H9 (cell line): ENCODE measurements around the gene SH3PXD2B. TPM values are rescaled to one million over a fixed set of nuclear protein-coding genes. Genes with fewer than 3 reads are reported as not detected.

Experiments used
- DNase-seq: peaks from one replicate; pipeline ENCODE4 v3.0.0-alpha.2; 2017
- H2AFZ ChIP-seq: one replicate; pipeline ENCODE4 v1.6.1; 2013; ENCODE audit warnings: mild to moderate bottlenecking, low read length, control low read depth, moderate library complexity
- H2AK5ac ChIP-seq: 2 replicates; pipeline ENCODE4 v1.6.1; 2013; ENCODE audit warnings: low read length, control low read depth, mixed read lengths; ENCODE audit not compliant: insufficient read length
- H2BK120ac ChIP-seq: one replicate; pipeline ENCODE4 v1.6.1; 2013; ENCODE audit warnings: low read depth, mild to moderate bottlenecking, low read length, control low read depth, inconsistent platforms; ENCODE audit not compliant: poor library complexity, severe bottlenecking
- H2BK12ac ChIP-seq: 2 replicates; pipeline ENCODE4 v1.6.1; 2013; ENCODE audit warnings: low read length, control low read depth, mixed read lengths, low read depth; ENCODE audit not compliant: insufficient read length
- H2BK15ac ChIP-seq: 2 replicates; pipeline ENCODE4 v1.6.1; 2013; ENCODE audit warnings: low read depth, low read length, control low read depth
- H2BK20ac ChIP-seq: one replicate; pipeline ENCODE4 v1.6.1; 2013; ENCODE audit warnings: low read depth, mild to moderate bottlenecking, low read length, control low read depth, inconsistent platforms; ENCODE audit not compliant: poor library complexity, severe bottlenecking
- H2BK5ac ChIP-seq: 2 replicates; pipeline ENCODE4 v1.6.1; 2013; ENCODE audit warnings: low read length, control low read depth, mixed read lengths; ENCODE audit not compliant: insufficient read length
- H3K14ac ChIP-seq: 2 replicates; pipeline ENCODE4 v1.6.1; 2013; ENCODE audit warnings: low read length, control low read depth; ENCODE audit not compliant: insufficient read depth
- H3K18ac ChIP-seq: 2 replicates; pipeline ENCODE4 v1.6.1; 2013; ENCODE audit warnings: low read depth, mild to moderate bottlenecking, mixed read lengths, low read length, control low read depth; ENCODE audit not compliant: insufficient read length
- H3K23ac ChIP-seq: 2 replicates; pipeline ENCODE4 v1.6.1; 2013; ENCODE audit warnings: low read length, control low read depth, mixed read lengths, low read depth; ENCODE audit not compliant: insufficient read length
- H3K23me2 ChIP-seq: 2 replicates; pipeline ENCODE4 v1.6.1; 2013; ENCODE audit warnings: low read depth, mild to moderate bottlenecking, mixed read lengths, low read length, control low read depth; ENCODE audit not compliant: insufficient read length, poor library complexity, severe bottlenecking
- H3K27ac ChIP-seq: 2 replicates; pipeline ENCODE4 v1.5.1; 2013; ENCODE audit warnings: low read length, control low read depth, mixed read lengths, low read depth; ENCODE audit not compliant: insufficient read length
- H3K27me3 ChIP-seq: 2 replicates; pipeline ENCODE4 v1.6.1; 2013; ENCODE audit warnings: low read length, control low read depth, inconsistent platforms; ENCODE audit not compliant: insufficient read depth
- H3K4ac ChIP-seq: 2 replicates; pipeline ENCODE4 v1.6.1; 2013; ENCODE audit warnings: low read depth, mild to moderate bottlenecking, control low read depth, inconsistent platforms, low read length, moderate library complexity
- H3K4me1 ChIP-seq: 2 replicates; pipeline ENCODE4 v1.6.1; 2013; ENCODE audit warnings: low read length, control low read depth, inconsistent platforms; ENCODE audit not compliant: insufficient read depth
- H3K4me2 ChIP-seq: 2 replicates; pipeline ENCODE4 v1.6.1; 2013; ENCODE audit warnings: low read length, control low read depth, mixed read lengths; ENCODE audit not compliant: insufficient read length, insufficient read depth
- H3K56ac ChIP-seq: 2 replicates; pipeline ENCODE4 v1.6.1; 2013; ENCODE audit warnings: low read depth, mild to moderate bottlenecking, mixed read lengths, low read length, control low read depth; ENCODE audit not compliant: insufficient read length
- H3K79me1 ChIP-seq: 2 replicates; pipeline ENCODE4 v1.6.1; 2013; ENCODE audit warnings: low read depth, mild to moderate bottlenecking, moderate library complexity, low read length, control low read depth, inconsistent platforms; ENCODE audit not compliant: insufficient read depth, poor library complexity, severe bottlenecking
- H3K79me2 ChIP-seq: 2 replicates; pipeline ENCODE4 v1.6.1; 2013; ENCODE audit warnings: low read length, control low read depth, inconsistent platforms; ENCODE audit not compliant: insufficient read depth
- H3K9ac ChIP-seq: 2 replicates; pipeline ENCODE4 v1.6.1; 2013; ENCODE audit warnings: low read length, control low read depth, mixed read lengths; ENCODE audit not compliant: insufficient read length; ENCODE audit errors: extremely low read depth
- H3K9me3 ChIP-seq: one replicate; pipeline ENCODE4 v1.6.1; 2013; ENCODE audit warnings: low read depth, low read length, inconsistent platforms; ENCODE audit not compliant: control insufficient read depth
- H3T11ph ChIP-seq: one replicate; pipeline ENCODE4 v1.6.1; 2013; ENCODE audit warnings: mild to moderate bottlenecking, low read length, control low read depth, inconsistent platforms
- H4K20me1 ChIP-seq: one replicate; pipeline ENCODE4 v1.6.1; 2013; ENCODE audit not compliant: control insufficient read depth, insufficient read length, insufficient read depth
- H4K5ac ChIP-seq: 2 replicates; pipeline ENCODE4 v1.6.1; 2013; ENCODE audit warnings: low read depth, mild to moderate bottlenecking, mixed read lengths, low read length, control low read depth; ENCODE audit not compliant: insufficient read length
- H4K8ac ChIP-seq: replicated peaks from 2 replicates; pipeline ENCODE4 v1.6.1; 2013; ENCODE audit warnings: low read length, control low read depth, mixed read lengths, low read depth; ENCODE audit not compliant: insufficient read length
- H4K91ac ChIP-seq: 2 replicates; pipeline ENCODE4 v1.6.1; 2013; ENCODE audit warnings: low read depth, mild to moderate bottlenecking, moderate library complexity, mixed read lengths, low read length, control low read depth; ENCODE audit not compliant: insufficient read length
- H3K27ac Mint-ChIP-seq, 3 experiments: 2 replicates in 2 of 3; 3 replicates in 1 of 3; pipeline ENCODE4 v1.8.0; 2020 to 2021; ENCODE audit warnings: mixed read lengths in 3 of 3, mild to moderate bottlenecking in 1 of 3, moderate library complexity in 1 of 3
- H3K27me3 Mint-ChIP-seq: 2 replicates; pipeline ENCODE4 v1.8.0; 2021; ENCODE audit warnings: low read depth, mild to moderate bottlenecking, moderate library complexity, mixed read lengths
- H3K36me3 Mint-ChIP-seq, 3 experiments: 2 replicates in 2 of 3; 3 replicates in 1 of 3; pipeline ENCODE4 v1.8.0; 2020 to 2021; ENCODE audit warnings: low read depth in 3 of 3, mixed read lengths in 3 of 3; ENCODE audit not compliant: insufficient read depth in 1 of 3
- H3K4me1 Mint-ChIP-seq, 2 experiments: 2 replicates each; pipeline ENCODE4 v1.8.0; 2020; ENCODE audit warnings: mixed read lengths in 2 of 2
- H3K4me3 Mint-ChIP-seq, 2 experiments: 2 replicates in 1 of 2; 3 replicates in 1 of 2; pipeline ENCODE4 v1.8.0; 2020 to 2021; ENCODE audit warnings: mild to moderate bottlenecking in 2 of 2, mixed read lengths in 2 of 2, moderate library complexity in 1 of 2
- H3K9me3 Mint-ChIP-seq, 2 experiments: 2 replicates in 1 of 2; 3 replicates in 1 of 2; pipeline ENCODE4 v1.8.0; 2020; ENCODE audit warnings: mild to moderate bottlenecking in 2 of 2, mixed read lengths in 2 of 2, moderate library complexity in 1 of 2
- CTCF ChIP-seq: fragments of 200-600 bp; sonication (generic); conservative IDR thresholded peaks from 3 replicates; pipeline ENCODE4 v1.8.0; 2021; ENCODE audit warnings: antibody characterized with exemption, mild to moderate bottlenecking
- WGBS: extraction: QIAGEN DNeasy Blood & Tissue Kit; methylation state at CpG from one replicate; pipeline ENCODE4 v1.1.7; 2013; ENCODE audit warnings: missing lambda C conversion rate, low lambda C conversion rate, mixed read lengths; ENCODE audit not compliant: insufficient read length; ENCODE audit errors: extremely low coverage; 5-methylcytosine and 5-hydroxymethylcytosine counted together
- total RNA-seq: library from RNA; stranded (reverse); gene quantifications from 2 replicates; pipeline ENCODE4 v1.2.1, GENCODE V29; 2021

SH3PXD2B gene
- total RNA-seq, 1 experiment from 2014 or later: 49.0 TPM

GRCh38 chr5:172444110-172444510 is 10.2 kb downstream of the SH3PXD2B start:
- Histone ChIP-seq H3K18ac (no peak overlapping the region), H3K56ac (no peak overlapping the region), H3K9ac (no peak overlapping the region), H2BK5ac (no peak overlapping the region), H3K23me2 (no peaks in the 10 kb centered on the region), H4K8ac (no peak overlapping the region), H3K79me1 (peaks cover 8% of the 10 kb centered on the region), H3K9me3 (no peaks in the 10 kb centered on the region), H2BK120ac (no peak overlapping the region), H3T11ph (no peak overlapping the region), H2AK5ac (no peak overlapping the region), H4K91ac (no peak overlapping the region), H3K4me2 (no peak overlapping the region), H3K23ac (no peak overlapping the region), H4K20me1 (no peaks in the 10 kb centered on the region), H3K79me2 (peaks cover 13% of the 10 kb centered on the region; the same call in 1 of the 2 replicates), H3K27ac (no peak overlapping the region), H2BK12ac (no peak overlapping the region), H2BK15ac (no peak overlapping the region), H3K4ac (no peak overlapping the region), H4K5ac (no peak overlapping the region), H3K14ac (no peak overlapping the region), H3K27me3 (no peaks in the 10 kb centered on the region), H2BK20ac (no peak overlapping the region), H2AFZ (no peak overlapping the region), H3K4me1 (0 out of 2 replicates have a peak, but pooled peaks cover 2% of the 10 kb centered on the region)
- Mint-ChIP-seq H3K4me1 (peaks cover 21 to 29% of the 10 kb centered on the region in 2 experiments), H3K27me3 (no peaks in the 10 kb centered on the region; the same call in 1 of the 2 replicates), H3K4me3 (no peak overlapping the region), H3K27ac (no peak overlapping the region), H3K9me3 (no peaks in the 10 kb centered on the region), H3K36me3 (peaks cover 0 to 12% (median 0%) of the 10 kb centered on the region in 3 experiments; a peak in 3 of 7 replicates)
- no peak for TF ChIP-seq CTCF
- no peak for DNase-seq
- WGBS: no CpG with 5 or more reads among the region's 4 CpGs
